K562 (cell line): Measurements from ENCODE around the gene RTBDN. TPM values are rescaled to one million over a fixed set of nuclear protein-coding genes. Genes with fewer than 3 reads are reported as not detected.

Experiments used
- ASH1L ChIP-seq: fragments of 450-650 bp; IDR thresholded peaks from 2 replicates; pipeline ENCODE4 v1.6.1; 2018; ENCODE audit warnings: borderline replicate concordance, mild to moderate bottlenecking, low read depth; ENCODE audit not compliant: partially characterized antibody
- E2F1 ChIP-seq: sonication (generic); formaldehyde crosslinking; IDR thresholded peaks from 2 replicates; pipeline ENCODE4 v1.8.1; 2023; ENCODE audit warnings: mild to moderate bottlenecking, missing genetic modification reagents, moderate library complexity
- EWSR1 ChIP-seq: fragments of 450-650 bp; IDR thresholded peaks from 2 replicates; pipeline ENCODE4 v1.6.1; 2018; ENCODE audit warnings: borderline replicate concordance, mild to moderate bottlenecking, low read depth, moderate library complexity; ENCODE audit not compliant: partially characterized antibody
- HINFP ChIP-seq: fragments of 450-650 bp; conservative IDR thresholded peaks from 2 replicates; pipeline ENCODE4 v1.6.1; 2016; ENCODE audit warnings: missing genetic modification characterization, low read depth, mild to moderate bottlenecking, control low read depth, missing compliant biosample characterization
- JUN ChIP-seq, 2 experiments: sonication (generic) in 1 of 2; formaldehyde crosslinking in 1 of 2; IDR thresholded peaks; 2 replicates each; pipeline versions ENCODE4 v1.6.1 to v1.8.0; 2012 to 2022; ENCODE audit warnings: borderline replicate concordance in 2 of 2, mild to moderate bottlenecking in 2 of 2, improper control_type of control experiment in 1 of 2, low read depth in 1 of 2, low read length in 1 of 2, missing genetic modification reagents in 1 of 2
- MCM3 ChIP-seq: fragments of 450-650 bp; IDR thresholded peaks from 2 replicates; pipeline ENCODE4 v1.6.1; 2016
- MEIS2 ChIP-seq: fragments of 450-650 bp; IDR thresholded peaks from 2 replicates; pipeline ENCODE4 v1.6.1; 2014; ENCODE audit warnings: mild to moderate bottlenecking; ENCODE audit not compliant: partially characterized antibody
- RAD21 ChIP-seq, 2 experiments: fragments of 250-450 bp in 1 of 2; fragments of 450-650 bp in 1 of 2; sonication (Bioruptor Pico) in 1 of 2; formaldehyde crosslinking in 1 of 2; IDR thresholded peaks in 1 of 2; conservative IDR thresholded peaks in 1 of 2; 2 replicates each; pipeline versions ENCODE4 v1.4.0 to v1.8.0; 2020 to 2022; ENCODE audit warnings: mild to moderate bottlenecking in 2 of 2, moderate library complexity in 1 of 2
- RBM25 ChIP-seq: fragments of 200-400 bp; formaldehyde crosslinking; IDR thresholded peaks from 2 replicates; pipeline ENCODE4 v1.6.1; 2018; ENCODE audit warnings: low read length, low read depth, moderate library complexity; ENCODE audit not compliant: severe bottlenecking
- TCF7 ChIP-seq: sonication (generic); IDR thresholded peaks from 2 replicates; pipeline ENCODE4 v1.6.1; 2016; ENCODE audit warnings: antibody characterized with exemption, borderline replicate concordance
- ZNF23 ChIP-seq: fragments of 250-450 bp; sonication (Bioruptor Pico); IDR thresholded peaks from 2 replicates; pipeline ENCODE4 v1.4.0; 2020; ENCODE audit warnings: mild to moderate bottlenecking
- ZNF263 ChIP-seq: sonication (generic); formaldehyde crosslinking; IDR thresholded peaks from 2 replicates; pipeline ENCODE4 v1.8.0; 2022; ENCODE audit warnings: mild to moderate bottlenecking, missing genetic modification reagents, borderline replicate concordance
- ZNF668 ChIP-seq: fragments of 250-450 bp; sonication (Bioruptor Pico); IDR thresholded peaks from 2 replicates; pipeline ENCODE4 v1.8.0; 2022; ENCODE audit warnings: mild to moderate bottlenecking, inconsistent platforms
- polyA plus RNA-seq, 8 experiments: library from polyadenylated mRNA; depleted of rRNA in 4 of 8; stranded (reverse) in 5 of 8; unstranded in 3 of 8; fragments of >200 nt; fragmentation: Nextera tagmentation in 2 of 8; fragmentation: Illumina TruSeq in 1 of 8; extraction: Ambion mirVana in 2 of 8; extraction: Trizol in 1 of 8; gene quantifications; 2 replicates each; pipeline versions ENCODE4 v1.2.1 to v1.2.3, GENCODE V29; 2011 to 2014; ENCODE audit warnings: inconsistent platforms in 1 of 8, missing spikeins in 1 of 8
- total RNA-seq, 7 experiments: library from RNA; depleted of rRNA in 6 of 7; stranded (reverse); fragments of >200 nt in 6 of 7; fragmentation: Illumina TruSeq in 2 of 7; extraction: Trizol in 2 of 7; gene quantifications; 2 replicates each; pipeline versions ENCODE4 v1.2.1 to v1.2.3, GENCODE V29; 2011 to 2021; ENCODE audit warnings: low replicate concordance in 1 of 7
- TF ChIP-seq, protein P1 (sequence below): fragments of 450-650 bp; IDR thresholded peaks from 2 replicates; pipeline ENCODE4 v1.6.1; 2016; ENCODE audit warnings: antibody characterized with exemption

RTBDN gene
- total and polyA plus RNA-seq, 9 of the 15 experiments (the other 6 are each of a cell fraction or from before 2014, with no cell fraction given): 0.20 to 2.3 (median 0.72) TPM; not detected in 1

DNA sequence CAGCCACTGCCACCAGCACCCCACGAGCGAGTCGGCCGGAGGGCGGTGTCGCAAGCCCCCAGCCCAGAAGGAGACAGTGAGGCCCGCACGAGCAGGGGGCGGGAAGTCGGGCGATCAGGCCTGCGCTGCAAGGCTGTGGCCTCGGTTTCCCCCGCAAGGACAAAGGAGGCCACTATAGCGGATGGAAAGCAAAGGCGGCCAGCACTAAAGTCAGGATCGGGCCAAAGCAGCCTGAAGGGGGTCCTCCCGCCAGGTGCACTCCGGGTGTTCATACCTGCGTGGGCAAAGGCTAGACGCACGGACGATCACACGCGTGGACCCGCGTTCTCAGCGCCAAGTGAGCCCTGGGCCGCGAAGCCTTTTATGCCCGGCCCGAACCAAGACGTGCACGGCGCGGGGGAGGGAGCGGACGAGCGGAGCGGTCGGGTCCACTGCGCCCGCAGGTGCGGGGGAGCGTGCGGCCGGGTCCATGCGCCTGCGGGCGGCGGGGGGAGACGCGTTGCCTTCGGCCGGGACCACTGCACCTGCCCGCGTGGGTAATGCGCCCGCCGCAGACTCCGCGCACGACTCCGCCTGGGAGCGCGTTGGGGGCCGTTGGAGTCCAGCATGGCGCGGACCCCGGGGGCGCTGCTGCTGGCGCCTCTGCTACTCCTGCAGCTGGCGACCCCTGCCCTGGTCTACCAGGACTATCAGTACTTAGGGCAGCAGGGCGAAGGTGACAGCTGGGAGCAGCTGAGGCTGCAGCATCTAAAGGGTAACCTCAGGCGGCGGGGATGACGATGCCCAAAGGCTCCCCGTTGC lies 32.7 kb downstream of the RTBDN start, which contains the start of the genes PRDX2 and THSD8 (continued):
- TF ChIP-seq RAD21 (CRISPR knock-in tag; conservative IDR thresholded peaks at IDR 0.05 in 1 of 2, IDR thresholded peaks at IDR 0.05 in 1 of 2): no peak
- TF ChIP-seq, protein P1, sequence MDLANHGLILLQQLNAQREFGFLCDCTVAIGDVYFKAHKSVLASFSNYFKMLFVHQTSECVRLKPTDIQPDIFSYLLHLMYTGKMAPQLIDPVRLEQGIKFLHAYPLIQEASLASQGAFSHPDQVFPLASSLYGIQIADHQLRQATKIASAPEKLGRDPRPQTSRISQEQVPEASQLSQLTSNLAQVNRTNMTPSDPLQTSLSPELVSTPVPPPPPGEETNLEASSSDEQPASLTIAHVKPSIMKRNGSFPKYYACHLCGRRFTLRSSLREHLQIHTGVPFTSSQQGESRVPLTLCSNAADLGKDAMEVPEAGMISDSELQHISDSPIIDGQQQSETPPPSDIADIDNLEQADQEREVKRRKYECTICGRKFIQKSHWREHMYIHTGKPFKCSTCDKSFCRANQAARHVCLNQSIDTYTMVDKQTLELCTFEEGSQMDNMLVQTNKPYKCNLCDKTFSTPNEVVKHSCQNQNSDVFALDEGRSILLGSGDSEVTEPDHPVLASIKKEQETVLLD: 0 out of 2 replicates have a peak, but pooled peaks have one; percentile 30
- no peak; the same call in 1 of the 2 replicates for TF ChIP-seq ZNF263 (CRISPR knock-in tag)
- no peak for TF ChIP-seq ASH1L
- no peak for TF ChIP-seq E2F1 (CRISPR knock-in tag)
- TF ChIP-seq MEIS2: no peak
- no peak for TF ChIP-seq JUN (IDR thresholded peaks at IDR 0.05; ENCODE audit: borderline replicate concordance, low read depth, low read length)
- no peak for TF ChIP-seq JUN (CRISPR knock-in tag; IDR thresholded peaks at IDR 0.05; ENCODE audit: borderline replicate concordance)
- TF ChIP-seq MCM3: no peak
- 0 out of 2 replicates have a peak, but pooled peaks have one; percentile 57 for TF ChIP-seq TCF7
- 0 out of 2 replicates have a peak, but pooled peaks have one; percentile 30 for TF ChIP-seq ZNF668
- no peak for TF ChIP-seq HINFP (tag)
- no peak for TF ChIP-seq ZNF23
- peak; percentile 52 for TF ChIP-seq RBM25
- no peak for TF ChIP-seq EWSR1
